ENCODE data around the gene B4GALNT3.

The B4GALNT3 gene

GRCh38 chr12:510071-510825 lies 50.5 kb downstream of the B4GALNT3 start:
- DNase-seq: no peak

- DNase-seq: no peak
Measured at GRCh38 chr12:512933-513332, 53.2 kb downstream of the B4GALNT3 start.

- DNase-seq: no peak
Measured at GRCh38 chr12:513446-513845, 53.7 kb downstream of the B4GALNT3 start.

GRCh38 chr12:517538-517937 lies 57.8 kb downstream of the B4GALNT3 start:
- no peak for DNase-seq

GRCh38 chr12:520119-520518 lies 60.4 kb downstream of the B4GALNT3 start:
- DNase-seq: no peak

- no peak for DNase-seq
Measured at GRCh38 chr12:522692-523378, 63.1 kb downstream of the B4GALNT3 start.

- no peak for DNase-seq
Measured at GRCh38 chr12:524167-524951, 64.6 kb downstream of the B4GALNT3 start.

GRCh38 chr12:526089-526488 lies 66.3 kb downstream of the B4GALNT3 start:
- DNase-seq: peak; percentile 64 to 76 (median 75)

- no peak for DNase-seq
Measured at GRCh38 chr12:527241-527640, 67.5 kb downstream of the B4GALNT3 start.

GRCh38 chr12:527729-528128 lies 68.0 kb downstream of the B4GALNT3 start:
- DNase-seq: no peak

GRCh38 chr12:530308-530707 lies 70.6 kb downstream of the B4GALNT3 start:
- DNase-seq: peak in 1 of 3 donors; percentile 44

- no peak for DNase-seq
Measured at GRCh38 chr12:530821-531220, 71.1 kb downstream of the B4GALNT3 start.

GRCh38 chr12:531951-532585 lies 72.3 kb downstream of the B4GALNT3 start:
- no peak for DNase-seq

GRCh38 chr12:532908-533565 lies 73.3 kb downstream of the B4GALNT3 start:
- DNase-seq: peak; percentile 51 to 68 (median 54)

GRCh38 chr12:533718-534117 lies 74.0 kb downstream of the B4GALNT3 start:
- DNase-seq: no peak

GRCh38 chr12:534216-534615 lies 74.5 kb downstream of the B4GALNT3 start:
- DNase-seq: no peak

- DNase-seq: no peak
Measured at GRCh38 chr12:535396-535795, 75.7 kb downstream of the B4GALNT3 start.

- DNase-seq: no peak
Measured at GRCh38 chr12:536751-537245, 77.1 kb downstream of the B4GALNT3 start.

GRCh38 chr12:537772-538171 lies 78.0 kb downstream of the B4GALNT3 start:
- no peak for DNase-seq

GRCh38 chr12:538731-539539 lies 79.2 kb downstream of the B4GALNT3 start:
- peak; percentile 65 to 76 (median 65) for DNase-seq

GRCh38 chr12:539540-540310 lies 80.0 kb downstream of the B4GALNT3 start:
- no peak for DNase-seq

Data from suppressor macrophage treated with lipopolysaccharide for 1 hour (primary cell).